Small intestine (tissue), 7 donors: Measurements from ENCODE around the gene CRP. TPM values are rescaled to one million over a fixed set of nuclear protein-coding genes. Genes with fewer than 3 reads are reported as not detected.
"Not testable (repeated sequence)": the region's sequence is repeated elsewhere in the genome, so short reads cannot be mapped to it uniquely, and the experiment has no call there.

Source experiments
- DNase-seq, 2 donors: peaks; one replicate each; pipeline versions ENCODE4 v3.0.0 to v3.0.0-alpha.2; 2013
- FAIRE-seq: peaks from 2 replicates; lab custom pipeline; 2012; peaks lifted over from hg19 to GRCh38; lab: Jason Lieb, UNC
- H3K27ac ChIP-seq, 3 donors: one replicate each; pipeline ENCODE4 v1.5.1; 2013; ENCODE audit warnings: low read length in 2 of 3, mild to moderate bottlenecking in 2 of 3, control low read depth in 1 of 3, inconsistent platforms in 1 of 3, low read depth in 1 of 3, moderate library complexity in 1 of 3
- H3K27me3 ChIP-seq, 3 donors: one replicate each; pipeline ENCODE4 v1.6.1; 2013; ENCODE audit warnings: low read length in 3 of 3, inconsistent platforms in 1 of 3; ENCODE audit not compliant: control insufficient read depth in 3 of 3, insufficient read depth in 3 of 3
- H3K36me3 ChIP-seq, 3 donors: one replicate each; pipeline ENCODE4 v1.6.1; 2013; ENCODE audit warnings: low read length in 3 of 3, inconsistent platforms in 1 of 3, low read depth in 1 of 3, mild to moderate bottlenecking in 1 of 3, moderate library complexity in 1 of 3; ENCODE audit not compliant: control insufficient read depth in 3 of 3, insufficient read depth in 2 of 3
- H3K4me1 ChIP-seq, 3 donors: one replicate each; pipeline ENCODE4 v1.6.1; 2013; ENCODE audit warnings: low read length in 2 of 3, inconsistent platforms in 1 of 3, low read depth in 1 of 3, mild to moderate bottlenecking in 1 of 3, moderate library complexity in 1 of 3; ENCODE audit not compliant: control insufficient read depth in 3 of 3, insufficient read depth in 2 of 3
- H3K4me3 ChIP-seq, 3 donors: one replicate each; pipeline ENCODE4 v1.5.1; 2013; ENCODE audit warnings: low read length in 3 of 3, control low read depth in 1 of 3, inconsistent platforms in 1 of 3, low read depth in 1 of 3, mild to moderate bottlenecking in 1 of 3, moderate library complexity in 1 of 3
- H3K9me3 ChIP-seq, 2 donors: one replicate each; pipeline ENCODE4 v1.6.1; 2013; ENCODE audit warnings: low read depth in 1 of 2, low read length in 1 of 2; ENCODE audit not compliant: control insufficient read depth in 2 of 2, insufficient read depth in 1 of 2
- WGBS, 3 donors: extraction: QIAGEN DNeasy Blood & Tissue Kit; methylation state at CpG; one replicate each; pipeline ENCODE4 v1.1.7; 2013; 5-methylcytosine and 5-hydroxymethylcytosine counted together
- polyA plus RNA-seq, 4 donors: library from polyadenylated mRNA; stranded (reverse) in 3 of 4; unstranded in 1 of 4; fragments of 200-250 nt in 3 of 4; fragments of 120-200 nt in 1 of 4; gene quantifications; one replicate each; pipeline versions ENCODE4 v1.2.1 to v1.2.3, GENCODE V29; 2013
- donor health status: healthy with polysubstance abuse.
- donor health status: control.
- donor health status: control.
- donor health status: Bipolar disorder and iron deficiency.
- donor health status: healthy.

CRP gene
- polyA plus RNA-seq, 4 donors, result 0.21 TPM; not detected in 3

- Histone ChIP-seq H3K27me3 (no peaks in the 10 kb centered on the region), H3K4me1 (no peaks in the 10 kb centered on the region), H3K9me3 (no peaks in the 10 kb centered on the region), H3K36me3 (no peaks in the 10 kb centered on the region), H3K27ac (no peak overlapping the region), H3K4me3 (no peak overlapping the region)
- FAIRE-seq, result no peak
- DNase-seq, result no peak
Observed at GRCh38 chr1:159687511-159687910, 26.9 kb downstream of the CRP start.

GRCh38 chr1:159686599-159687299, 27.6 kb downstream of the CRP start:
- H3K36me3 ChIP-seq, result no peaks in the 10 kb centered on the region
- WGBS, 3 donors, result 52 to 73% (median 59%) methylated on average over 1 of the region's 1 CpG
- H3K9me3 ChIP-seq, result no peaks in the 10 kb centered on the region
- no peak overlapping the region for H3K4me3 ChIP-seq
- H3K27me3 ChIP-seq, result no peaks in the 10 kb centered on the region
- no peak overlapping the region for H3K27ac ChIP-seq
- no peaks in the 10 kb centered on the region for H3K4me1 ChIP-seq
- FAIRE-seq (no peak), DNase-seq (no peak)

GRCh38 chr1:159678939-159679338, 35.5 kb downstream of the CRP start:
- no peak for FAIRE-seq
- Histone ChIP-seq H3K27ac (no peak overlapping the region), H3K4me1 (no peaks in the 10 kb centered on the region), H3K27me3 (peaks cover 0 to 2% (median 0%) of the 10 kb centered on the region in 3 donors), H3K4me3 (no peak overlapping the region), H3K36me3 (no peaks in the 10 kb centered on the region), H3K9me3 (no peaks in the 10 kb centered on the region)
- DNase-seq, result no peak
- WGBS, 3 donors, result 70 to 83% (median 81%) methylated on average over 5 of the region's 5 CpGs

GRCh38 chr1:159675046-159675445, 39.3 kb downstream of the CRP start:
- FAIRE-seq (no peak), DNase-seq (no peak)
- Histone ChIP-seq H3K9me3 (no peaks in the 10 kb centered on the region), H3K36me3 (no peaks in the 10 kb centered on the region), H3K4me1 (no peaks in the 10 kb centered on the region), H3K27me3 (peaks cover 0 to 4% (median 0%) of the 10 kb centered on the region in 3 donors), H3K4me3 (no peak overlapping the region), H3K27ac (no peak overlapping the region)
- WGBS, 3 donors, result 23 to 59% (median 30%) methylated on average over 1 of the region's 1 CpG

GRCh38 chr1:159672390-159672789, 42.0 kb downstream of the CRP start:
- DNase-seq, H3K36me3 ChIP-seq, H3K9me3 ChIP-seq, FAIRE-seq, H3K27ac ChIP-seq, H3K27me3 ChIP-seq, H3K4me1 ChIP-seq, H3K4me3 ChIP-seq: not testable (repeated sequence)
- 90 to 94% (median 94%) methylated on average over 1 of the region's 1 CpG for WGBS, 3 donors

- Histone ChIP-seq H3K4me1 (no peaks in the 10 kb centered on the region), H3K4me3 (no peak overlapping the region), H3K27me3 (peaks cover 0 to 2% (median 0%) of the 10 kb centered on the region in 3 donors), H3K36me3 (no peaks in the 10 kb centered on the region), H3K9me3 (peaks cover 0 to 5% of the 10 kb centered on the region in 2 donors), H3K27ac (no peak overlapping the region)
- DNase-seq, result no peak
- FAIRE-seq, result no peak
- 50 to 77% (median 77%) methylated on average over 1 of the region's 1 CpG for WGBS, 3 donors
Observed at GRCh38 chr1:159669338-159669737, 45.1 kb downstream of the CRP start.

- no peak for DNase-seq
- H3K27me3 ChIP-seq, result peaks cover 0 to 2% (median 0%) of the 10 kb centered on the region in 3 donors
- H3K9me3 ChIP-seq, result peaks cover 0 to 5% of the 10 kb centered on the region in 2 donors
- no peaks in the 10 kb centered on the region for H3K4me1 ChIP-seq
- H3K36me3 ChIP-seq, result no peaks in the 10 kb centered on the region
- 79 to 86% (median 83%) methylated on average over 3 of the region's 3 CpGs for WGBS, 3 donors
- no peak for FAIRE-seq
- no peak overlapping the region for H3K27ac ChIP-seq
- H3K4me3 ChIP-seq, result no peak overlapping the region
Observed at GRCh38 chr1:159668739-159669138, 45.6 kb downstream of the CRP start.

- WGBS, 3 donors, result 75 to 83% (median 79%) methylated on average over 3 of the region's 3 CpGs
- H3K36me3 ChIP-seq, result no peaks in the 10 kb centered on the region
- H3K4me3 ChIP-seq, result no peak overlapping the region
- H3K27me3 ChIP-seq, result peaks cover 0 to 3% (median 2%) of the 10 kb centered on the region in 3 donors
- peaks cover 0 to 5% of the 10 kb centered on the region in 2 donors for H3K9me3 ChIP-seq
- H3K4me1 ChIP-seq, result no peaks in the 10 kb centered on the region
- no peak overlapping the region for H3K27ac ChIP-seq
- DNase-seq (no peak), FAIRE-seq (no peak)
Observed at GRCh38 chr1:159664247-159664646, 50.1 kb downstream of the CRP start.

- Histone ChIP-seq H3K4me3 (no peak overlapping the region), H3K27ac (no peak overlapping the region), H3K9me3 (peaks cover 0 to 5% of the 10 kb centered on the region in 2 donors), H3K27me3 (peaks cover 0 to 3% (median 2%) of the 10 kb centered on the region in 3 donors), H3K36me3 (no peaks in the 10 kb centered on the region), H3K4me1 (no peaks in the 10 kb centered on the region)
- DNase-seq (no peak), FAIRE-seq (no peak)
- 64 to 65% (median 65%) methylated on average over 2 of the region's 2 CpGs for WGBS, 3 donors
Observed at GRCh38 chr1:159663552-159663951, 50.8 kb downstream of the CRP start.
